OCI-M2 (cell line): ENCODE data around the gene DUSP14.

Experiments
- DNase-seq: peaks from one replicate; lab custom pipeline; 2025; ENCODE audit not compliant: unreplicated experiment; lab: John Stamatoyannopoulos, UW

Gene DUSP14

DNA sequence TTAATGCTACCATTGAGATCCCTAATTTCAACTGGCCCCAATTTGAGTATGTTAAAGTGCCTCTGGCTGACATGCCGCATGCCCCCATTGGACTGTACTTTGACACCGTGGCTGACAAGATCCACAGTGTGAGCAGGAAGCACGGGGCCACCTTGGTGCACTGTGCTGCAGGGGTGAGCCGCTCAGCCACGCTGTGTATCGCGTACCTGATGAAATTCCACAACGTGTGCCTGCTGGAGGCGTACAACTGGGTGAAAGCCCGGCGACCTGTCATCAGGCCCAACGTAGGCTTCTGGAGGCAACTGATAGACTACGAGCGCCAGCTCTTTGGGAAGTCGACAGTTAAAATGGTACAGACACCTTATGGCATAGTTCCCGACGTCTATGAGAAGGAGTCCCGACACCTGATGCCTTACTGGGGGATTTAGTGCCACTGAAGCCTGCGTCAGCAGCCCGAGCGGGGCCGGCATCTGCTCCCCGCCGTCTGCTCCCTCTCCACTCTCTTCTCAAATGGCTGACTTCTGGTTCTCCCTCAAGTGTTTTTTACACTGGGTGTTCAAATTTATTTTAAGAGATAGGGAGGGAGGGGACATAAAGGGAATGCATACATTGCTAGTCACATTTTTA lies 22.9 kb downstream of the DUSP14 start:
- no peak for DNase-seq

DNA sequence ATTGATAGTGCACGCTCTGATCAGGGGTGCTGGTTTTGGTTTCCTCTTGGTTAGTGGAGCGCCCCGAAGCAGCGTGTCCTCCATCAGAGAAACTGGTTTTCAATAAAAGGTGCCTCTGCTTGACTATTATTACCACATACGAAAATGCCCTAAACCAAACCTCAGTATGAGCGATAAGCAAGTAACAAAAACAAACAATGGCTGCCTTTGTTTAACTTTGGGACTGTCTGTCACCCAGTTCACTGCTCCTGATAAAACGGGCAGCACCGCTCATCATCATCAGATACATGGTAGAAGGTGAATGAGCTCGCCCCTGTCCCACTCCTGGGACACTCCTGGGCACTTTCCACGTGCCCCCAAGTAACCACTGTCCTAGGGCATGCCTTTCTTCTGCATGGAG lies 24.0 kb downstream of the DUSP14 start:
- DNase-seq: no peak

DNA sequence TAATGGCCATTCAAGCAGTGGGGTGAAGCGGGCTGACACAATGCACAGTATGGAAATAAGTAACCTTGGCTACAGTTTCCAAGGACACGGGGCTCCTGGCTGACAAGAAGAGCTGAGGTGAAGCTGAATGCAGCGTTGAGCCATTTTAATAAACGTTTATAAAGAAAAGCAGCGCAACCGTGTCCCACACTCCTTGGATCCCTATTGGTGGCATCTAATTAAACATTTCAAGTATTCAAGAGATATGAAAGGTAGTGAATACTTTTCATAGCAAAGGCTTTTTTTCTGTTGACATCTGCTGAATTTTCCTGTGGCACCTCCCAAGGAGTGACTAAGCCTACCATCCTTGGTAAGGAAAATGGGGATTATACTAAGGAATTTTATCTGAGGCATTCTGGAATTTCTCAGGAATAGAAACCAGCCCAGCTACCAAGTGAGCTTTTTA lies 26.5 kb downstream of the DUSP14 start:
- DNase-seq: no peak

DNA sequence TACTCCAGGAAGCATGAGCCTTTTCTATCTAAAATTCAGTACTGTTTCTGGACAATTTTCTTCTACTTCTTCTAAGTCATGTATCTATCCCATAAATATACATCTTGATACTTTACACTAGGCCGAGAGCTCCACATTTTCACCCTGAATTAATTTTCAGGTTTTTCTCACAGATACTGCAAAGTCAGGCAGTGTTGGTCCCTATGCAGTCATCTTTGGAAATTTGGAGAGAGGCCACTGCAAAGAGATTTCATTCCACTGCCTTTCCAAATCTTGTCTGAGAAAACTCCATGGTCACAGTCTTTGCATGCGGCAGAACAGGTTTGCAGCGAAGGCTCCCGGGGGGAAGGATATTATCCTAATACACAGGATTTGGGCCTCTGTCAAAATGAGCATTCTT lies 28.2 kb downstream of the DUSP14 start:
- no peak for DNase-seq

DNA sequence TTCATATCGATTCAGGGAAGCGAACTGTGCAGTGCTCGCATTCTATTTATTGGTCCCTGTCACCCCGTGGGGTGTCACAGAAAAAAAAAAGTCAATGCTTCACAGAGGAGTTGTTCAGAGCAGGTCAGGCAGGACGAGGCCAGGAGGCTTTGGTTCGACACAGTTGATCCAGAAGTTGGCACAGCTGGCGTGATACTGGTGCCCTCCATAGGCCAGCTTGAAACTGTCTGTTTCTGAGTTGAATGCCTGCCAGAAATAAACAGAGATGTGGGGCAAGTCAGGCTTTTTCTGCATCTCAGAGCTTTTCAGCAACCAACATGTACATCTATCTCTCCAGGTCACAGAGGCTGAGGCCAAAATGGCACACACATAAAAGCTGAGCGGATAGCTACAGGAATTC lies 29.1 kb downstream of the DUSP14 start:
- no peak for DNase-seq

DNA sequence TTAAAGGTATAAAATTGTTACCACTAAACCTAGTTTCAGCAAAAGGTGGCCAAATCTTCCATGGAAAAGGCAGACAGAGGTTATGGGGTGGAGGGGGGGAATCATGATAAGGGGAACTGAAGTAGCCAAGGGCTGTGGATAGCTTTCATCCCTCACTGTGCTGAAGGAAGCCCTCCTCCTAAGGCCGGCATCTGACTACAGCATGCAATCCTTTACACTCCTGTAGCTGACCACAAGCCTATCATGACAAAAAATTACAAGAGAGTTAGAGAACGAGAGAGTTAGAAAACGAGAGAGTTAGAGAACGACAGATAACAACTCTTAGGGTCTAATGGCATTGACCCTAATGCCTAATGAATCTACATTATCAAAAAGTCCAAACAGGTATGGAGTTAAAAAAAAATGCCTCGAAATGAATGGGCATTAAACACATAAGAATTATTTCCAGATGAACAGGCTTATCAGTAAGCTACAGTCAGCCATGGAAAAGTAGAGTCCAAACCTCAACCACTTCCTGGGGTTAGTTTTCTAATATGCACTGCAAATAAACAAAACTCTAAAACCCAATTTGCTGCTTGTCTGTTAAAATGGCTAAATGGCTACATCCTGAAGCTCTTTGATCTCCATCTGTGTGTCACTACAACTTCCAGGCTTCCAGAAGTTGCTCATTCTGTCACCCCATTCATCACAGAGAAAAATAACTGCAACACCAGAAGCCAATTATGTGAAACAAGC lies 29.7 kb downstream of the DUSP14 start:
- DNase-seq: no peak

DNA sequence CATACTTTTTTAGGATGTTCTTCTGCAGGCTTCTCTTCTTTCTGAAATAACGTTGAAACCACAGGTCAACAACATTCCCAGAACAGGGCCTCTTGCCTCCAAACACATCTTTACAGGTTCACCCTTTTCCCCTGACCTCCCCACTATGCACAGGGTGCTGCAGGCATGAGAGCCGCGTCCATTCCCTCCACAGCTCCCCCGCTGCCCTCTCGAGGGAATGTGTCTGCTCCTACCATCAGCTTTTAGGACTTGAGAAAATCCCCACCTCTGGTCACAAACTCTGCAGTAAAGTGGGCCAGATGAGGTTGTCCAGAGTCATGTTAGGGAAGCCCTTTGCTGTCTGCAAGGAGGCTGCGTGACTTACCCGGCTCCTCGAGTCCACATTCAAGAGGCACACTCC lies 30.5 kb downstream of the DUSP14 start:
- DNase-seq: no peak

DNA sequence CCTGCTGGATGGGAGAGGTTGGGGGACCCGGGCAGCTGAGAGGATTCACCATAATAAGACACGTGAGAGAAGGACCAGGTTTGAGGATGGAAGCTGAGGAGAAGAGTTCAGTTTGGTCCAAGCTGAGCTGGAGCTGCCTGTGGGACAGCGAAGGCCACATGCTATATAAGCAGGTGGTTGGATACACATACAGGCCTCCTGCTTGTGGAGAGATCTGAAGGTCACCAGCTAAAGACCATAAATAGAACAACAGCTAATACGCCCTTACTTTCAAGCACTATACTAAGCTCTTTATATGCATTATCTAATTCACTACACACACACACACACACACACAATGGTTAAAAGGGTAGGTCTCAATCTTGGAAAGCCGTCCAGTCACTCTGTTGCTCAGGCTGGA lies 32.1 kb downstream of the DUSP14 start:
- DNase-seq: no peak

DNA sequence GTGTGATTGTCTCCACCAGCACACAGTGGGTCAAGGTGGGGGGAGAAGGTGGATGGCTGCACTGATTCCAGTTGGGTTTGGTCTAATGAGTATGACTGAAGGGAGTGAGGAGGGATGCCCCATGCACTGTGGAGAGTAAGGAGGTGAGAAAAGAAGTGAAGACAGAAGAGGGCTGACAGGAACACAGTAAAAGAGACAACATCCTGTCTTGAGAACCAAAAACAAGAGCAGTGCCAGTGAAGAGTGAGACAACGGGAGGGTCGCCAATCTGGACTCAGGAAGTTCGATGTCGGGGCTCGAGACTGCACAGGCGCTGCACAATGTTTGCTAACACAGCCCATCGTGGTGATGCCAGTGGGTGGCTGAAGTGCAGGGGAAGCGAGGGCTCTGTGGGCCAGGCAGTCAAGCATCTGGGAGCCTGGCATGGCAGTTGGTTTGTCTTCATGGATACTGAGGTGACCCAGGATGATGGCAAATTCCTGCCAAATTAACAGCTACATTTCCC lies 34.1 kb downstream of the DUSP14 start:
- no peak for DNase-seq

DNA sequence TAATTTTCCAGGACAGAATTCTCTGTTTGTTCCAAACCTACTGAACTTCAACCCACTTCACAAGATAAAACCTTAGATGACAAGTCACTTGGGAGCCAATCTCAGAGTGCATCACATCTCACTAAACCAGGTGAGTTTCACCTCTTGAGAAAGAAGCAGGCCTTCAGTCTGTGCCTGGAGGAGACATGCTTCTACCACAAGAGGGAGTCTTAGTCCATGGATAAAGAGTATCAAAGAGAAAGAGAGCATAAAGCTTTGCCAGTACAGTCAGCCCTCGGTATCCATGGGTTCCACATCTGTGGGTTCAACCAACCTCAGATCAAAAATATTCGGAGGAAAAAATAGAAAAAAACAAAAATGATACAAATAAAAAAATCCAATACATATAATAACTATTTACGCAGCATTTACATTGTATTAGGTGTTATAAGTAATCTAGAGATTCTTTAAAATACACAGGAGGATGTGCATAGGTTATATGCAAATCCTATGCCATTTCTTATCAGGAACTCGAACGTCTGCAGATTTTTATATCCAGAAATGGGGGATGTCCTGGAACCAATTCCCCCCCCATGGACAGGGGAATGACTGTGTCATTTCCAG lies 37.7 kb downstream of the DUSP14 start:
- no peak for DNase-seq

DNA sequence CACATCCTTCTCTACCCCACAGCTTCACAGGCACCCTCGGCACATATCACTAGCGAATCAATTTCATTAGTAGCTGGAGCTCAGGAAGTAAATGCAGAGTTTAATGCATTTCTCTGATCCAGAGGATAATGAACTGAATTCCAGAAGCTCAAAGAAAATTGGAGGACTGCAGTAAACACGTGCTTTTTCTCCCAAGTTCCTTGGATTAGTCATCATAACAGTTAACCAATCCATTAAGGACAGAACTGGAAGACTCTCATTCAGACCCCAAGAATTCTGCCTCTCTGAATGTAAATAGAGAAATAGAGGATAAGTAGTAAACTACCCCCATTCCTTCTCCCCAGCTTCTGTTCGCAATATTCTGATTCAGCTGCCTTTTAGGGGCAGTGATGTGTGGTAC lies 40.7 kb downstream of the DUSP14 start:
- DNase-seq: no peak

DNA sequence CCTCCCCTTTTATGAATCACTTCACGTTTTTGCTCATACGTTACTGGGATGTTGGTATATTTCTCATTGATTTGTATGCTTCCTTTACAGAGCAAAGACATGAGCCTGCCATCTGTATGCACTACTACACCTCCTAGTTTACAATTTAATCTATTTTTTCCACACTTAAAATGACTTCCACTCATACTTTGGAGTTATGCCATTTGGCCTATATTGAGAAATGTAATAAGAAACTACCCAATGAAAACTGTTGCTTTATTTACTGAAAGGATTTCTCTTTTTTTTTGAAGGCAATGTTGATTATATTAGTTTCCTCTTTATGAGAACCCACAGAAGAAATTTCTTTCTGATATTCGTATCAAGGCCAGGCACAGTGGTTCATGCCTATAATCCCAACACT lies 43.1 kb downstream of the DUSP14 start:
- no peak for DNase-seq

DNA sequence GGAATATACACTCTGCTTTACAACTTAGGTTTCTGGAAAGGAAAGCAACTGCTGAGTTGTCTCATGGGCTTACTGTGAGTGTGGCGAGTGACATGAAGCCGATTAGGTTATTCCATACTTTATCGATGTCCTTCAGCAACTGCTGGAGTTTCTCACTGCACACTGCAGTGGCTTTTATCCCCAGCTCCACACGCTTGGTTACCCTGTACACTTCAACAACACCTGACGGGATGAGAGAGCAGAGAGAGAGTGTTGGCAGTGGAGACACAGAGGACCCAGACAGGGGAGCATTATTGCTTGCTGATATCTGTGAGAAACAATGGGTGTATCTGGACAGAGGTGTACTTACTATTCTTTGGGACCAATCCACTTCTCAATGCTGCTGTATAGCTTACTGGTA lies 46.2 kb downstream of the DUSP14 start:
- no peak for DNase-seq

DNA sequence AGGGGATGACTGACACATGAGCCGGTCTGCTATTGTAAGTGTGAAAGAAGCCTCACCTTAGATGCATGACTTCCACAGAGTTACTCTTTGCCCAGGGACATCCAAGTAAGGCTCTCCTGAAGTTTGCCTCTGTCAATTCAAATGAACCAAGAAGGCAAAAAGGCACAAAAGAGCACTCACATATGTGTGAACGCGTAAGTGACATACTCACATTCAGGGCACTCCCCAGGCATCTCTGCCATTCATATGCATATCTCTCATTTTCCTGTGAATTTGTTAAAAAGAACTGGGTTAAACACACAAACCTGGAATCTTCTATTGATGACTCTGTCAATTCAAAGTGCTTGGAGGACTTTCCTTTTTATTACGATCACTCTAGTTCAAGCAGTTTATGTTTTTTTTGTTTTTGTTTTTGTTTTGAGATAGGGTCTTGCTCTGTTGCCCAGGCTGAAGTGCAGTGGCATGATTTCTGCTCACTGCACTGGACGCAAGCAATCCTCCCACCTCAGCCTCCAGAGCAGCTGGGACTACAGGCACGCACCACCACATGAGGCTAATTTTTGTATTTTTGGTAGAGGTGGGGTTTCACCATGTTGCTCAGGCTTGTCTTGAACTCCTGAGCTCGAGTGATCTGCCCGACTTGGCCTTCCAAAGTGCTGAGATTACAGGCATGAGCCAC lies 49.4 kb downstream of the DUSP14 start:
- DNase-seq: no peak

DNA sequence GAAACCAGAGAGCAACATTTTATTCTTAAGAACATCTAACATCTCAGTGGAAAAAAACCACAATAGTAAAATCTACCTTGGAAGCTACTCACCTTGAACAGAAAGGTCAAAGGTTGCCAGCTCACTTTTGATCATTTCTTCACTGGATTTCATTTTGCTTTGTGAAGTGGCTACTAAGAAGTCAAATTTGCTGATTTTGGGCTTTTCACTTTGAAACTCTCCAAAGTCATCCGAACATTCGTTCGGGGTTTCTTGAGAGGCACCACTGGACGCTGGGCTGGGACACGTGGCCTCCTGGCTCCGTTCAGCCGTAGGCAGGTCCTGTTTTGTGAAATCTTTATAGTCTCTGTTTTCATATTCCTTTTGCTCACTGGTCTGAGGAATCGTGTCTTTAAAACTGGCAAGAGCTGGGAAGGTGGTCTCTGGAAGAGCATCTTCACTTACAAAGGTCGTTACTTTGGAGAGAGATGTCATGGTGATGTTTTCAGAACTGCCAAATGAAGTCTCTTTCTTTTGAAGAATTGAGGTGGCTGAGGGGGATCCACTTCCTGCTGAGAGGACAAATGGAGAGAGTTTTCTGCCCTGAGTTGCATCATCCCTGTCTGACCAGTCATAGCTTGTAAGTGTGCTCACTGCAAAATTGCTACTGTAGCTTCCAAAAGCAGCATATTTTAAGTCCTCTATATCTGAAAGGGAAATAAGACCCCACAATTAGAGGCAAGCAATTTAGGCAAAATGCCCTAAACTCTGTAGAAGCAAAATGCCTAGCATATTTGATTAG lies 52.4 kb downstream of the DUSP14 start:
- DNase-seq: no peak

DNA sequence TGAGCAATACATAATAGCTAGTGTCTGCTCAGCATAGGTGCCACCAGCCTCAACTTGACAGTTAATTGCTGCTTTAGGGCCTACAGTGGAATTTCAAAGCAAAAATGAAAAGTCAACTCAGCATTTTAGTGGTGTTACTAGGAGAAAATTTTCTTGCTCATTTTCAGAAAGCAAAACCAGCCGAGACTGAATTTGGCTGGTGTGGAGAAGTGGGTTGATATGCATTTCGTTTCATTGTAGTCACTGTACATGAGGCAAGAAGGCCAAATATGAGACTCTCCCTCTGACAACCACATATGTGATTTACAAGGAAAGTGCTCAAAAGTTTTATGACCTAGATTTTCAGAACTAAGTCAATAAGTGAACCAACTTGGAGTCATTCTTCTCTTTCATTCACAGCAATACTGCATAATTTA lies 54.0 kb downstream of the DUSP14 start:
- no peak for DNase-seq

DNA sequence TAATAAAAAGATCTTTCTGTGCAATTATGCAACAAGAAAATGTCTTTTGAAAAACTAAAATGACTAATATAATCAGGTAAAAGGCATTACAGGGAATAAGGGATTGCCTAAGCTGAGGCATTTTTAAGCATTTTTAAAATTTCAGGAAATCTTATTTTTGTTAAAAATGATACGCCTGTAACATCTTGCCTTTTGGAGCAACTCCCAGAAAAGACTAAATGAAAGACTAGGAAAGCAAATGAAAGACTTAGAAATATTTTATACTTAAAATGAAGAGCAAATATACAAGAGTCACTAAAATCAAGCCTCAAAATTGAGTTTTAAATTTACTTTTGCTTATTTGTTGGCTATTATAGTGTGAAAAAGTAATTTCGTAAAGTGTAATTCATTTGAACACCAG lies 55.8 kb downstream of the DUSP14 start:
- no peak for DNase-seq

DNA sequence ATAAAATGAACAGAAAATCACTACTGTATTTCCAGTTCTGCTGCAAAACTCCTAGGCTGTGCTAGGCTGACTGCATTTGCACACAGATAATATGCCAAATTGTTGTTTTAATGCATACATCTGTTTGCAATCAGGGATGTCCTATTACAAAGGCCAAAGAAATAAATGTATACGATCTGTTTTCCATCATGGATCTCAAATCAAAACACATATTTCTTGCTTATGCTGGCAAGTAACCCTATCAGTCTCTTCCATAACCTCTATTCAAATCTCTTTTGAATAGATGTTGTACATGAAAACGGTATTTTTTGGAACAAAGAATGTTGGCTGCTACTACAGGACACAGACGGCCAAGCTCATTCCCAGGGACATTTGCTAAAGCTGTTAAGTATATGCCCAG lies 56.6 kb downstream of the DUSP14 start:
- DNase-seq: no peak

DNA sequence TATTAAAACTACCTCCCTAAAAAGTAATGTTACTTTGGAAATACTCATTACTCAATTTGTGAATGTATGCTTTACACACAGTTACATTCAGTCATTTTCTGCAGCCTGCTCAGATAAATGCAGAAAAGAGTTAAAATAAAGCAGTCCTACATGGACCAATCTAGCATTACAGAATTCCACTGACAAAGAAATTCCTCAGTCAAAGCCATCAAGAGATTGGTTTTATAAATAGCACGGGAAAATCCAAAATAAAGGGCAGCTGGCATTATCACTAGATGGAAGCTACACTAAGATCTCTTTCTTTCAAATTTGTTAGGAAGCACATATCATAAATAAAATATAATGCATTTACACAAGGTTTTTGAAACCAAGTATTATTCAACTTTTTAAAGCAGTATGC lies 58.3 kb downstream of the DUSP14 start:
- no peak for DNase-seq

DNA sequence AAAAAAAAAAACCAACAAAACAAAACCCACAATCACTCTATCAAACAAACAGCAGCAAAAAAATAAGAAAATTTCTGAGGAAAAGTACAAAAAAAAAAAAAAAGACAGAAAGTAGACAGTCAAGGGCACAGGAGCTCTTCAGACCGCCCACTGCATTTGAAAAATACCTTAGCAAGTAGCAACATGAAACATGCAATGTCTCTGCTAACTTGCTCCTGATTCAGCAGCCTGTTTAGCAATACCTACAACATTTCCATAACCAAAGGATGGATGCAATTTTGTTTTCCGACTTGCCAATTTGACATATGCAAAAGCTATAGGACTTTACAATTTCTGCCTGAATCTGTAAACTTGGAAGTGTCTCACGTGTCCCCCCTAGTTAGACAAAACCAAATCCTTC lies 62.1 kb downstream of the DUSP14 start:
- no peak for DNase-seq

DNA sequence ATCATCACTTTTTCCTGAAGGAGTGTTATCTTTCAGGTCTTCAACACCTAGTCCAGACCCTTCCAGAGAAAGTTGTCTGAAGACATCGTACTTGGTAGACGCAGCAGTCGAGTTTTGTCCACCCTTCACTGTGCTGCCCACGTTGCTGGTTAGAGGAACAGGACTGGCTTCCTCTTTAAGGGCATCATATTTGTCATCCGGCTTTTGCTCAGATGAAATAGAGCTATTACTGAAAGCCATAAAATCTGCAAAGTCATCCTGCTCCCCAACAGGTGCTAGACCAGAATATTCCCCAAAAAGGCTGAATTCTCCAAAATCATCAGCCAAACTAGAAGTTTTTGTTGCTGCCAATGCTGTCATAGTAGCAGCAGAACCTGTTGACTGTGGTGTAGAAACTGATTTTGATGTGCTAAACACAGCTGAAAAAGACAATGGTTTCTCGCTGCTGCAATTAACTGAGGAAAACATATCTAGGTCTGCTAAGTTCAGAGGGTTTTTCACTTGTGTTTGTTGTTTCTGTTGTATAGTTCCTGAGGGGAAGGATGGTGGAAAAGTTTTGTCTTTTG lies 63.8 kb downstream of the DUSP14 start:
- no peak for DNase-seq
